A549 (cell line): ENCODE results near the gene FASTKD3. TPM values are rescaled to one million over a fixed set of nuclear protein-coding genes. Genes with fewer than 3 reads are reported as not detected.

Experiments
- ATAC-seq, 2 experiments: fragments of 200-7000 bp in 1 of 2; fragments of >200 bp in 1 of 2; cut with Nextera tagmentation in 1 of 2; cut with Tn5 transposase in 1 of 2; 3 replicates each; pipeline versions ENCODE4 v1.8.0 to v1.9.1; 2018 to 2020; ENCODE audit warnings: mild to moderate bottlenecking in 1 of 2, moderate library complexity in 1 of 2
- CTCF ChIA-PET: fragments of 300-600 bp; sonication (Branson Sonifier 250); formaldehyde crosslinking; extraction: SDS; loops from one replicate; lab custom pipeline; 2021; ENCODE audit warnings: antibody characterized with exemption, inconsistent platforms; lab: Yijun Ruan, JAX
- POLR2A ChIA-PET: fragments of 350-600 bp; formaldehyde crosslinking; extraction: SDS; loops from one replicate; lab custom pipeline; 2021; ENCODE audit warnings: antibody characterized with exemption, inconsistent platforms; lab: Yijun Ruan, JAX
- DNase-seq, 2 experiments: peaks; one replicate each; pipeline versions ENCODE4 v3.0.0 to v3.0.0-alpha.2; 2011 to 2016; ENCODE audit warnings: low read depth in 1 of 2, low spot score in 1 of 2
- FAIRE-seq: peaks from 2 replicates; lab custom pipeline; 2011; peaks lifted over from hg19 to GRCh38; lab: Jason Lieb, UNC
- H3K27ac ChIP-seq, 2 experiments: fragments of >200 bp; sonication (Bioruptor Twin); formaldehyde crosslinking; 3 replicates each; pipeline ENCODE4 v1.5.1; 2016 to 2017
- H3K4me1 ChIP-seq: fragments of >200 bp; sonication (Bioruptor Twin); formaldehyde crosslinking; 3 replicates; pipeline ENCODE4 v1.6.1; 2016
- H3K4me2 ChIP-seq: fragments of >200 bp; sonication (Bioruptor Twin); formaldehyde crosslinking; 3 replicates; pipeline ENCODE4 v1.6.1; 2016
- H3K4me3 ChIP-seq: fragments of >200 bp; sonication (Bioruptor Twin); formaldehyde crosslinking; 3 replicates; pipeline ENCODE4 v1.5.1; 2016
- H3K9me3 ChIP-seq: fragments of >200 bp; sonication (Bioruptor Twin); formaldehyde crosslinking; 3 replicates; pipeline ENCODE4 v1.6.1; 2016
- BCL3 ChIP-seq: fragments of >200 bp; sonication (Bioruptor Twin); formaldehyde crosslinking; IDR thresholded peaks from 3 replicates; pipeline ENCODE4 v1.6.1; 2016
- CTCF ChIP-seq: fragments of >200 bp; sonication (Bioruptor Twin); formaldehyde crosslinking; IDR thresholded peaks from 3 replicates; pipeline ENCODE4 v1.5.1; 2016
- ELK1 ChIP-seq: fragments of 150-350 bp; IDR thresholded peaks from 2 replicates; pipeline ENCODE4 v1.6.1; 2014; ENCODE audit warnings: low read depth, mild to moderate bottlenecking, low read length
- FOSB ChIP-seq: fragments of 250-450 bp; sonication (Bioruptor Pico); IDR thresholded peaks from 2 replicates; pipeline ENCODE4 v1.5.0; 2020; ENCODE audit warnings: mild to moderate bottlenecking, moderate library complexity
- HOXA7 ChIP-seq: fragments of 250-450 bp; sonication (Bioruptor Pico); IDR thresholded peaks from 2 replicates; pipeline ENCODE4 v1.5.0; 2020; ENCODE audit warnings: mild to moderate bottlenecking, moderate library complexity
- HOXB13 ChIP-seq: fragments of 250-450 bp; sonication (Bioruptor Pico); IDR thresholded peaks from 2 replicates; pipeline ENCODE4 v1.5.0; 2020; ENCODE audit warnings: low read depth, mild to moderate bottlenecking, moderate library complexity
- KDM5A ChIP-seq: fragments of 200-600 bp; sonication (generic); IDR thresholded peaks from 2 replicates; pipeline ENCODE4 v1.6.1; 2016; ENCODE audit warnings: antibody characterized with exemption, mild to moderate bottlenecking
- MAX ChIP-seq: IDR thresholded peaks from 2 replicates; pipeline ENCODE4 v1.6.1; 2012
- NPAS2 ChIP-seq: fragments of 250-450 bp; sonication (Bioruptor Pico); IDR thresholded peaks from 2 replicates; pipeline ENCODE4 v1.8.0; 2022; ENCODE audit warnings: mild to moderate bottlenecking, moderate library complexity, borderline replicate concordance
- PHF8 ChIP-seq: fragments of 200-600 bp; sonication (generic); IDR thresholded peaks from 2 replicates; pipeline ENCODE4 v1.6.1; 2016; ENCODE audit warnings: low read depth, mild to moderate bottlenecking, antibody characterized with exemption, moderate library complexity, borderline replicate concordance
- RAD21 ChIP-seq, 2 experiments: fragments of >200 bp in 1 of 2; sonication (Bioruptor Twin) in 1 of 2; formaldehyde crosslinking in 1 of 2; IDR thresholded peaks in 1 of 2; conservative IDR thresholded peaks in 1 of 2; 2 replicates in 1 of 2; 3 replicates in 1 of 2; pipeline ENCODE4 v1.6.1; 2012 to 2018; ENCODE audit warnings: inconsistent platforms in 1 of 2
- RCOR1 ChIP-seq: fragments of 150-350 bp; IDR thresholded peaks from 2 replicates; pipeline ENCODE4 v1.6.1; 2014; ENCODE audit warnings: antibody characterized with exemption, low read length, low read depth
- REST ChIP-seq: fragments of 200-600 bp; sonication (generic); IDR thresholded peaks from 2 replicates; pipeline ENCODE4 v1.6.1; 2016; ENCODE audit warnings: antibody characterized with exemption, mild to moderate bottlenecking, moderate library complexity
- SMC3 ChIP-seq: fragments of >200 bp; sonication (Bioruptor Twin); formaldehyde crosslinking; IDR thresholded peaks from 3 replicates; pipeline ENCODE4 v1.6.1; 2018; ENCODE audit warnings: inconsistent platforms
- SREBF2 ChIP-seq: fragments of 450-650 bp; IDR thresholded peaks from 2 replicates; pipeline ENCODE4 v1.6.1; 2014; ENCODE audit warnings: mild to moderate bottlenecking, moderate library complexity
- TFCP2L1 ChIP-seq: fragments of 250-450 bp; sonication (Bioruptor Pico); IDR thresholded peaks from 2 replicates; pipeline ENCODE4 v1.5.0; 2021; ENCODE audit warnings: mild to moderate bottlenecking
- TP53 ChIP-seq: fragments of 250-450 bp; sonication (Bioruptor Pico); IDR thresholded peaks from 2 replicates; pipeline ENCODE4 v1.5.0; 2021; ENCODE audit warnings: mild to moderate bottlenecking, moderate library complexity
- ZFP36 ChIP-seq: fragments of 450-650 bp; IDR thresholded peaks from 2 replicates; pipeline ENCODE4 v1.6.1; 2014; ENCODE audit warnings: borderline replicate concordance; ENCODE audit not compliant: partially characterized antibody
- WGBS: methylation state at CpG from one replicate; pipeline ENCODE4 v1.1.6; 2017; ENCODE audit errors: missing lambda C conversion rate; 5-methylcytosine and 5-hydroxymethylcytosine counted together
- polyA plus RNA-seq, 4 experiments: library from polyadenylated mRNA; depleted of rRNA in 3 of 4; stranded (reverse); fragments of >200 nt; fragmentation: RNase III in 1 of 4; extraction: RNeasy Plus Mini Kit Qiagen cat#74134 plus additional on column Dnase treatment in 1 of 4; gene quantifications; 2 replicates in 3 of 4; 3 replicates in 1 of 4; pipeline ENCODE4 v1.2.3, GENCODE V29; 2011 to 2017

The FASTKD3 gene
- polyA plus RNA-seq, 2 of the 4 experiments (the other 2 are of a cell fraction): 19.5 to 24.8 TPM

GRCh38 chr5:7902666-7903625, 34.1 kb upstream of the FASTKD3 start (continued):
- TF ChIP-seq BCL3 (no peak), MAX (no peak), FOSB (CRISPR knock-in tag) (no peak), RCOR1 (no peak)

- DNase-seq: no peak
- ChIA-PET POLR2A (no interaction called here), CTCF (no interaction called here)
- ATAC-seq: no peak
- Histone ChIP-seq H3K27ac (no peak overlapping the region), H3K4me3 (no peak overlapping the region), H3K4me1 (peaks cover 6% of the 10 kb centered on the region; the same call in 1 of the 3 replicates), H3K9me3 (no peaks in the 10 kb centered on the region), H3K4me2 (no peak overlapping the region)
- no peak for FAIRE-seq
- WGBS: 75% methylated on average over 3 of the region's 3 CpGs
- no peak for TF ChIP-seq HOXA7
- no peak for TF ChIP-seq REST
- TF ChIP-seq NPAS2 (CRISPR knock-in tag): no peak
- TF ChIP-seq PHF8: no peak
- no peak for TF ChIP-seq ZFP36
- no peak for TF ChIP-seq HOXB13 (CRISPR knock-in tag)
- TF ChIP-seq CTCF: no peak
Measured at GRCh38 chr5:7902201-7902600, 33.4 kb upstream of the FASTKD3 start.

GRCh38 chr5:7897014-7897600, 28.3 kb upstream of the FASTKD3 start:
- ChIA-PET POLR2A (no interaction called here), CTCF (interaction anchor here (2.0 kb wide), 1 partner anchor 11 kb away, joined by 13 read pairs; no protein-coding TSS in a partner anchor)
- Histone ChIP-seq H3K27ac (no peak overlapping the region), H3K4me3 (no peak overlapping the region), H3K9me3 (no peaks in the 10 kb centered on the region), H3K4me2 (no peak overlapping the region), H3K4me1 (no peaks in the 10 kb centered on the region)
- FAIRE-seq: no peak
- peak; percentile 97 to 98 for ATAC-seq
- peak; percentile 44 to 72 for DNase-seq
- WGBS: 32% methylated on average over 5 of the region's 5 CpGs
- TF ChIP-seq KDM5A (no peak), TFCP2L1 (CRISPR knock-in tag) (no peak), TP53 (no peak), HOXA7 (no peak), MAX (no peak), SMC3 (0 out of 3 replicates have a peak, but pooled peaks have one; percentile 14), CTCF (0 out of 3 replicates have a peak, but pooled peaks have one; percentile 30), SREBF2 (no peak), PHF8 (no peak), RAD21 (conservative IDR thresholded peaks at IDR 0.05 in 1 of 2, IDR thresholded peaks at IDR 0.05 in 1 of 2) (peak in 1 of 2 experiments; percentile 17; a peak in 1 of 5 replicates), ELK1 (no peak)
